BLaER1 (cell line): ENCODE data around the gene NTM.
"Not testable (repeated sequence)": the region's sequence is repeated elsewhere in the genome, so short reads cannot be mapped to it uniquely, and the experiment has no call there.

Experiments used
- H3K27ac ChIP-seq: shearing (Covaris generic); formaldehyde crosslinking; 2 replicates; pipeline ENCODE4 v1.8.1; 2022
- H3K27me3 ChIP-seq: shearing (Covaris generic); formaldehyde crosslinking; 2 replicates; pipeline ENCODE4 v1.8.1; 2022
- H3K36me3 ChIP-seq: shearing (Covaris generic); formaldehyde crosslinking; 2 replicates; pipeline ENCODE4 v1.8.1; 2022
- H3K4me1 ChIP-seq: shearing (Covaris generic); formaldehyde crosslinking; 2 replicates; pipeline ENCODE4 v1.8.1; 2022
- H3K4me2 ChIP-seq: shearing (Covaris generic); formaldehyde crosslinking; 2 replicates; pipeline ENCODE4 v1.8.1; 2022
- H3K4me3 ChIP-seq: shearing (Covaris generic); formaldehyde crosslinking; 2 replicates; pipeline ENCODE4 v1.8.1; 2022
- H3K9ac ChIP-seq: shearing (Covaris generic); formaldehyde crosslinking; 2 replicates; pipeline ENCODE4 v1.8.1; 2022
- H3K9me3 ChIP-seq: shearing (Covaris generic); formaldehyde crosslinking; 2 replicates; pipeline ENCODE4 v1.8.1; 2022
- H4K20me1 ChIP-seq: shearing (Covaris generic); formaldehyde crosslinking; 2 replicates; pipeline ENCODE4 v1.8.1; 2022
- Cebpa-rat ChIP-seq: shearing (Covaris generic); IDR thresholded peaks from 2 replicates; pipeline ENCODE4 v1.8.1; 2022

Gene NTM

DNA sequence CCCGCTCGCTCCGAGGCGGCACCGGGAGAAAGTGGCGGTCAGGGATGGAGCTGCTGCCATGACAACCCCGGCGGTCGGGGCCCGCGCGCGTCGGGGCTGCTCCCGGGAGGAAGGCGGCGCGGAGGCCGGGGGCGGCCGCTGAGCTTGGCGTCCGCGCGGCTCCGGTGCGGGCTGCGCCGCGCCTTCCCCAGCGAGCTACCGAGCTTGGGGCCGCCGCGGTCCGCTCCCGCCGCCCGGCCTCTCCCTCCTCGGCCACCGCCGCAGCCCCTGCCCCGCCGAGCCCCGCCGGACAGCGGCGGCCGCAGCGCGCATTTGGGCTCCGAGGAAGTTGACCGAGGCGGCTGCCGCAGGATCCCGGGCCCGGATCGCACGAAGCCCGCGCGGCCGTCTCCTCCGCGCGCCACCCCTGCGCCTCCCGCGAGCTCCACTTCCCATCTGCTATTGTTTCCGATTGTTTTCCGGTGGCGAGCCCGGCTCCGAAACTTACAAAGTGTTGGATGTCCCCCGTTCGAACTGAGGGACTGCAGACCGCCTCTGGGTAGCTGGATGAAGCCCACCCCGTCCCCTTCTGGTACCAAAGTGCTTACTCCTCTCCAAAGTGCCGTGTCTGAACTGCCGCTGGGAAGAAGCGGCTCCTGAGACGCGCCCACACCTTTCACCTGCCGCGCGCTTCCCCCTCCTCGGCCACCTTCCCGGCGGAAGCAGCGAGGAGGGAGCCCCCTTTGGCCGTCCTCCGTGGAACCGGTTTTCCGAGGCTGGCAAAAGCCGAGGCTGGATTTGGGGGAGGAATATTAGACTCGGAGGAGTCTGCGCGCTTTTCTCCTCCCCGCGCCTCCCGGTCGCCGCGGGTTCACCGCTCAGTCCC lies 540.3 kb downstream of the NTM start:
- H3K36me3 ChIP-seq, result no peaks in the 10 kb centered on the region
- no peaks in the 10 kb centered on the region for H3K27me3 ChIP-seq
- peaks cover 12% of the 10 kb centered on the region for H3K9me3 ChIP-seq
- no peak for TF ChIP-seq Cebpa-rat
- H4K20me1 ChIP-seq, result no peaks in the 10 kb centered on the region
- no peak overlapping the region for H3K9ac ChIP-seq
- no peaks in the 10 kb centered on the region for H3K4me1 ChIP-seq
- H3K4me3 ChIP-seq, result no peak overlapping the region
- no peak overlapping the region for H3K4me2 ChIP-seq
- no peak overlapping the region for H3K27ac ChIP-seq

DNA sequence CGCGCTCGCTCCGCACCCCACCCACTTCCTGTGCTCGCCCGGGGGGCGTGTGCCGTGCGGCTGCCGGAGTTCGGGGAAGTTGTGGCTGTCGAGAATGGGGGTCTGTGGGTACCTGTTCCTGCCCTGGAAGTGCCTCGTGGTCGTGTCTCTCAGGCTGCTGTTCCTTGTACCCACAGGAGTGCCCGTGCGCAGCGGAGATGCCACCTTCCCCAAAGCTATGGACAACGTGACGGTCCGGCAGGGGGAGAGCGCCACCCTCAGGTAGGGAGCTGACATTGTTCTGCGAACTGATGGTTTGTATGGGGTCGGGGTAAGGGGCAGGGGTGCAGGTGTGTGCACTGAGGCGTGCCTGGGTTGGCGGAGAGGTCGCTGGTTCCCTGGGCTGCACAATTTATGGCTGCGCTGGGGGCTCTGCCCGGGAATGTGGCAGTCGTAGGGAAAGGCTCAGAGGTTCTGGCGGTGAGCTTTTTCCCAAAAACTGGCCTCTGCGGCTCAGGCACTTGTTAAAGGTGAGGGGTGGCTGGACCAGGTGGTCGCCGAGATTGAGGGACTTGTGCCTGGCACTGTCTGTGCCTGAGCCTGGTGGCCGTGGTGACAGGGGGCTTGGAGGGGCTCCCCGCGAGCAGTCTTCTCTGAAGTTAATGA lies 541.1 kb downstream of the NTM start:
- H4K20me1 ChIP-seq, H3K4me3 ChIP-seq, H3K27me3 ChIP-seq, H3K4me2 ChIP-seq, H3K9ac ChIP-seq, H3K4me1 ChIP-seq, H3K27ac ChIP-seq, H3K36me3 ChIP-seq: not testable (repeated sequence)
- H3K9me3 ChIP-seq, result peaks cover 12% of the 10 kb centered on the region

DNA sequence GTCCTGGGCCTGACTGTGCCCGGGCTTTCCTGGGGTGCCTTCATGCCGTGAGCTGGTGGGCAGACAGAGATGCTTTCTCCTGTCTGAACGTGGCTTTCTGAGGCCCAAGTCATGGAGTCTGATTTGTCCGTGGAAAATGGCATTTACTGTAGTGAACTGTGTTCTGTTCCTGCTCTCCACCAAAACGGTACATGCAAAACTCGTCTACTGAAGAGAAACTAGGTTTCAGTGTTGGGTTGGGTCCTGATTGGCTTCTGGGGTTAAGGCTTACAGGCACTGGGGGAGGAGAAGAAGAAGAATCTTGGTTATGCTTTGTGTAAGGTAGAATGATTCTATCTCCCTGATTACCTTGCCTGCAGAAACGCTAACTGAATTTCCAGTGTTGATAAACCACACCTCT lies 541.7 kb downstream of the NTM start:
- Histone ChIP-seq H3K4me1 (no peaks in the 10 kb centered on the region), H3K9me3 (peaks cover 12% of the 10 kb centered on the region), H3K4me2 (no peak overlapping the region), H3K27ac (no peak overlapping the region), H3K9ac (no peak overlapping the region), H3K4me3 (no peak overlapping the region), H3K27me3 (no peaks in the 10 kb centered on the region), H3K36me3 (no peaks in the 10 kb centered on the region), H4K20me1 (no peaks in the 10 kb centered on the region)
- TF ChIP-seq Cebpa-rat, result no peak

DNA sequence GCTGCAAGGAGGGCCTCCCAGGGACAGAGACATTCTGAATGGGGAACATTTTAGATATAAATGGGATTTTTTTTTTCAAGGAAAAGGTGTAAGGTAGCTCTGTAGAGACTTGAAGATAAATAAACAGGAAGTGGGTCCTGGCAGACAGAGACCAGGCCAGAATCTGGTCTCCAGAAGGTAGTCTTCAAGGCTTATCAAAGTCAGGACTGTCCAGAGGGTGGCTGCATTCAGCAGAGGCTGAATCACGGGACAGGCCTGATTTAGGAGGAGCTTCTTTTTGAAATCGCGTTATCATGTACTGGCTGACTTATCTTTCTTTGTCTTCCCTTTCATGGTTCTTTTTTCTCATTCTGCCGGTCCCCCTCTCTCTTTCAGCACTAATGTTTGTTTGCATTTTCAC lies 542.9 kb downstream of the NTM start:
- Histone ChIP-seq H3K27me3 (no peaks in the 10 kb centered on the region), H3K27ac (no peak overlapping the region), H3K4me3 (no peak overlapping the region), H3K4me1 (no peaks in the 10 kb centered on the region), H3K9me3 (peaks cover 12% of the 10 kb centered on the region), H3K4me2 (no peak overlapping the region), H3K9ac (no peak overlapping the region), H4K20me1 (no peaks in the 10 kb centered on the region), H3K36me3 (no peaks in the 10 kb centered on the region)
- no peak for TF ChIP-seq Cebpa-rat

DNA sequence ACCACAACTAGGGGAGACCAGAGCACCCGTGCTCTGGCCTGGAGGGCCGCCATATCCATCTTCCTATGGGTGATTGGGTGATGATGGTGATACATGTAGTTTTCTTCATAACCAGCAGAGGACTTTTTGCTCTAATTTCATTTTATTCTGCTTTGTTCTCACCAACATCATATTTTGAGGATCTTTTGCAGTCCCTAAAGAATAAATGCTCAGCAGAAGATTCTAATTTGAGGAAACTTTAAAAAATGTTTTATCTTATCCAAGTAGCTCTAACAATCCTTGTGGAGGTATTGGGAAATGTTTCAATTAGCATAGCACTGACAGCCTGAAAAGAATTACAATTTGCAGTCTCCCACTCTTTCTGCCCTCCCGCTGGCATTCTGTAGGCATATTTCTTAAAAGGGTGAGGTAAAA lies 544.0 kb downstream of the NTM start:
- Histone ChIP-seq H3K36me3 (no peaks in the 10 kb centered on the region), H3K4me1 (no peaks in the 10 kb centered on the region), H3K27ac (no peak overlapping the region), H3K27me3 (no peaks in the 10 kb centered on the region), H3K4me3 (no peak overlapping the region), H3K9ac (no peak overlapping the region), H4K20me1 (no peaks in the 10 kb centered on the region), H3K4me2 (no peak overlapping the region), H3K9me3 (peaks cover 12% of the 10 kb centered on the region)
- no peak for TF ChIP-seq Cebpa-rat

DNA sequence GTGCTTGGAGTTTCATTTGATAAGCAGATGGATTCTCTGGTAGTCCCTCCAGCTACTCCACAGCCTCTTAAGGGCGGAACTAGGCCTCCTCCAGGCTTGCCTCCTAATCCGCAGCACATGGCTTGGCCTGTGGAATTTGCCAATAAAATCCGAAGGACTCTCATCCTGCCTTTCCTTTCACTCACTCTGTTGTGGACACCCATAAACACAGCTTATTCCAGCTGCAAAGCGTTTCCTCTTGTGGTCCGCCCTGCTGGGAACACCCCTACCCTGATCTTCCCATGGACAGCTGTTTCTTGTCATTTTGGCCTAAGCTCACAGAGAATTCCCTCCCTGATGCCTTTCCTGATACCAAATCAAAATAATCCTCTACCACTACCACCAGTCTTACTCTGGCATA lies 546.2 kb downstream of the NTM start:
- Histone ChIP-seq H3K27ac (no peak overlapping the region), H3K27me3 (no peaks in the 10 kb centered on the region)
- no peak for TF ChIP-seq Cebpa-rat

DNA sequence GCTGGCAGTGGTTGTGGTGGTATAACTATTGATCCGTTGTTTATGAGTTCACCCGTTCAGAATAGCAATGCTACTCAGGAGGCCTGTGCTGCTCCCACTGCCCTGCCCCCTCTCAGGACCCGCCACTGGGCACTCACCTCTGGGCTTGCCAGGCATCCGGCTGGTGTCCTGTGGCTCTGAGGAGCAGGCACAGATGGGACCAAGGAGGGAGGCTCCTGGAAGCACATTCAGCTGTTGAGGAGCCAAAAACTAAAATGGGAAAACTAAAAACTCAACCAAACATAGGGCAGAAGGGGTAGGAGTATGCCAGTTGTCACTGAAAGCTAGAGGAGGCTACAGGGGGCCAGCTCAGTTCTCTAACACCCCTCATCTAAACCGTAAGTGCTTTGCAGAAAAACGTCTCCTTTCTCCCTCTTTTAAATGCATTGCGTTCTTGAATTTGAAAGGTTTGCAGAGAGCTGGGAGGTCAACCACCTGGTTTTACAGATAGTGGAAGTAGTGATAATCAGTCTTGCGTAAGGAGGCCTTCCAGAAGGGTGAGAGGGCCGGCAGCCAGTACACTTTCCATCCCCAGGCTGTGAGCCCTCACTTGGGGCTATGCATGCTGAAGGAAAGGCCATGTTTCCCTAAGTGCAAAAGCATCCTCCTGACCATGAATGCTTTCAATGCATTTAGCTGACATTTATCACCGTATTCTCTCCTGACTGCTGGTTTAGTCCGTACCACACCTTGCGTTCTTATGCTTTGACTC lies 547.4 kb downstream of the NTM start:
- H3K9me3 ChIP-seq, result no peaks in the 10 kb centered on the region
- no peak overlapping the region for H3K4me3 ChIP-seq
- H3K27ac ChIP-seq, result no peak overlapping the region
- H3K4me1 ChIP-seq, result no peaks in the 10 kb centered on the region
- H3K36me3 ChIP-seq, result no peaks in the 10 kb centered on the region
- H3K4me2 ChIP-seq, result no peak overlapping the region
- H3K27me3 ChIP-seq, result no peaks in the 10 kb centered on the region
- no peak for TF ChIP-seq Cebpa-rat
- H4K20me1 ChIP-seq, result no peaks in the 10 kb centered on the region
- no peak overlapping the region for H3K9ac ChIP-seq

More for the DNA sequence above, 546.2 kb downstream of the NTM start:
- Histone ChIP-seq H3K4me2 (no peak overlapping the region), H3K9ac (no peak overlapping the region), H3K4me3 (no peak overlapping the region), H3K4me1 (no peaks in the 10 kb centered on the region), H4K20me1 (no peaks in the 10 kb centered on the region), H3K36me3 (no peaks in the 10 kb centered on the region), H3K9me3 (no peaks in the 10 kb centered on the region)

DNA sequence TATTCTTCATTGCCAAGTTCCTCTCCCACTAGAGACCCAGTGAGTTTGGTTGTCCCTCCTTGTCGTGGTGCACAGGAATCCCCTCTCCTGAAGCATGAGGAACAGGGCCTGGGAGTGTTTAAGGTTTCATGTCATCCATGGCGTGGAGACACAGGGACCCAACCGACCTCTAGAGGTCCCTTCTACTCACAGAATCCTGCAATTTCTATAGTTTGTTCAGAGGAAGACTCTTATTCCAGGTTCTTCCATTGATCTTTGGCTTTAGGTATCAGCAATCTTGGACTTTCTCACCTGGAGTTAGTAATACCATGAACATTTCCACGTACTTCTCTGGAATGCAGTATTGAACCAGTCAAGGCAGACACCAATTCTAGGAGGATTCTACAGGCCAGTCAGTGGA lies 548.2 kb downstream of the NTM start:
- H3K4me2 ChIP-seq, result no peak overlapping the region
- no peaks in the 10 kb centered on the region for H3K27me3 ChIP-seq
- H3K27ac ChIP-seq, result no peak overlapping the region
- H4K20me1 ChIP-seq, result no peaks in the 10 kb centered on the region
- no peak overlapping the region for H3K9ac ChIP-seq
- no peaks in the 10 kb centered on the region for H3K9me3 ChIP-seq
- H3K36me3 ChIP-seq, result no peaks in the 10 kb centered on the region
- H3K4me1 ChIP-seq, result no peaks in the 10 kb centered on the region
- TF ChIP-seq Cebpa-rat, result no peak
- no peak overlapping the region for H3K4me3 ChIP-seq

DNA sequence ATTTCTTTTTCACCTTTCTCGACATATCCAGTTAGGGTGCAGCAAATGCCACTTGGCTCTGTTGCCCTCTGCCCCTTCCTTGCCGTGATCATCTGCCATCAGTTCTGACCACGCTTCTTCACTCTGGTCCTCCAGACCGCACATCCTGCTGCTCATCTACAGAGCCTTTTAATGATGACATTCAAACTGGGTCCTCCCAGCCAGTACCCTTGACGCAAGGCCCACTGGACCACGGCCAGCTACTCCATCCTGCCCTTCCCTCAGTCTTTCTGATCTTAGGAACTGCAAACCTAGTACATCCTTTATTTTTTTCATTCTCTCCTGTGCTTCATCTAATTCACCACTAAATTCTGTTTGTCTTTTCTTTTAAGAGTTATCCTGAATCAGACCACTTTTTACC lies 551.8 kb downstream of the NTM start:
- no peaks in the 10 kb centered on the region for H4K20me1 ChIP-seq
- no peak overlapping the region for H3K4me3 ChIP-seq
- H3K27me3 ChIP-seq, result no peaks in the 10 kb centered on the region
- no peak overlapping the region for H3K27ac ChIP-seq
- no peaks in the 10 kb centered on the region for H3K36me3 ChIP-seq
- no peak overlapping the region for H3K4me2 ChIP-seq
- H3K9ac ChIP-seq, result no peak overlapping the region
- TF ChIP-seq Cebpa-rat, result no peak
- no peaks in the 10 kb centered on the region for H3K4me1 ChIP-seq
- no peaks in the 10 kb centered on the region for H3K9me3 ChIP-seq

DNA sequence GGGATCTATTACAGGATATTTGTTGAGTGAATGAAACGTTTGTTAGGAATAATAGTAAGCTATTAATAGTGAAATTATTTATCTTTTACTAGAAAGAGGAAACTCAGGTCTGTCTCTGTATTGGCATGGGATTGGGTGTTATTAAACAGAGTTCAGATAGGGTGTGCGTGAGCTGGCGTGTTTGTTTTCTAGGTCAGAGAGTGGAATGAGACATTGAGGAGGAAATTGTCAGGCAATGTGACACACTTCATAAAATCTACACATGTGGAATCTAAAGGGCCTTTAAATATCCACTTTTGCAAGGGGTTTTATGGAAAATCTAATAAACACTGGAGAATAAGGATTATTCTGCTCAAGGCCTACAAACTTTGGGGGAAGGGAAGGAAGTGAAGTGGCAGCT lies 552.9 kb downstream of the NTM start:
- H3K27me3 ChIP-seq, result no peaks in the 10 kb centered on the region
- no peak overlapping the region for H3K27ac ChIP-seq
- no peaks in the 10 kb centered on the region for H3K4me1 ChIP-seq
- H4K20me1 ChIP-seq, result no peaks in the 10 kb centered on the region
- no peak for TF ChIP-seq Cebpa-rat
- no peaks in the 10 kb centered on the region for H3K9me3 ChIP-seq
- H3K9ac ChIP-seq, result no peak overlapping the region
- no peaks in the 10 kb centered on the region for H3K36me3 ChIP-seq
- H3K4me3 ChIP-seq, result no peak overlapping the region
- H3K4me2 ChIP-seq, result no peak overlapping the region
